Measurements from ENCODE around the gene RAP1GAP2.

DNA sequence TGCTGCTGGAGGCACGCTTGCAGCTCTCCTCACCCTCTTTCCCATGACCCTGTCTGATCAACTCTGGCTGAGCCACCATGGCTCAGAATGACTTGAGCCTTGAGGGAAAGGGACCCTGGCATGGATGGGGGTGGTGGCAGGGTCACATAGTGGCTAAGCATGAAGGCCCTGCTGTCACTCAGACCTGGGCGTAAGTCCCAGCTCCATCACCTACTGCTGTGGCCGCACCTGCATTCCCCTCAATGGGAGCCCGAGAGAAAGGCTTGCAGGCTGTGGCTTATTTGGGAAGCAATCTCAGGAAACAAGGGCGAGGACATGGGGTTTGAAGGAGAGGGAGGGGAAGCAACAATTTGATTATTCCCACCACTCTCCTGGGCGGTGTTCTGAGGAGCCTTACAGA is 17.7 kb upstream of the RAP1GAP2 start:
- TF ChIP-seq, protein P1, sequence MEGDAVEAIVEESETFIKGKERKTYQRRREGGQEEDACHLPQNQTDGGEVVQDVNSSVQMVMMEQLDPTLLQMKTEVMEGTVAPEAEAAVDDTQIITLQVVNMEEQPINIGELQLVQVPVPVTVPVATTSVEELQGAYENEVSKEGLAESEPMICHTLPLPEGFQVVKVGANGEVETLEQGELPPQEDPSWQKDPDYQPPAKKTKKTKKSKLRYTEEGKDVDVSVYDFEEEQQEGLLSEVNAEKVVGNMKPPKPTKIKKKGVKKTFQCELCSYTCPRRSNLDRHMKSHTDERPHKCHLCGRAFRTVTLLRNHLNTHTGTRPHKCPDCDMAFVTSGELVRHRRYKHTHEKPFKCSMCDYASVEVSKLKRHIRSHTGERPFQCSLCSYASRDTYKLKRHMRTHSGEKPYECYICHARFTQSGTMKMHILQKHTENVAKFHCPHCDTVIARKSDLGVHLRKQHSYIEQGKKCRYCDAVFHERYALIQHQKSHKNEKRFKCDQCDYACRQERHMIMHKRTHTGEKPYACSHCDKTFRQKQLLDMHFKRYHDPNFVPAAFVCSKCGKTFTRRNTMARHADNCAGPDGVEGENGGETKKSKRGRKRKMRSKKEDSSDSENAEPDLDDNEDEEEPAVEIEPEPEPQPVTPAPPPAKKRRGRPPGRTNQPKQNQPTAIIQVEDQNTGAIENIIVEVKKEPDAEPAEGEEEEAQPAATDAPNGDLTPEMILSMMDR (IDR thresholded peaks at IDR 0.05): no peak
- TF ChIP-seq POLR2A (IDR thresholded peaks at IDR 0.05): no peak

All from sigmoid colon (tissue), 3 donors.